HG03457 (cell line): ENCODE data around the gene MMP25.

Experiments used
- ATAC-seq: cut with Tn5 transposase; IDR thresholded peaks from one replicate; pipeline ENCODE4 v1.9.1; 2021; ENCODE audit warnings: moderate number of reproducible peaks; ENCODE audit not compliant: unreplicated experiment

MMP25 gene

DNA sequence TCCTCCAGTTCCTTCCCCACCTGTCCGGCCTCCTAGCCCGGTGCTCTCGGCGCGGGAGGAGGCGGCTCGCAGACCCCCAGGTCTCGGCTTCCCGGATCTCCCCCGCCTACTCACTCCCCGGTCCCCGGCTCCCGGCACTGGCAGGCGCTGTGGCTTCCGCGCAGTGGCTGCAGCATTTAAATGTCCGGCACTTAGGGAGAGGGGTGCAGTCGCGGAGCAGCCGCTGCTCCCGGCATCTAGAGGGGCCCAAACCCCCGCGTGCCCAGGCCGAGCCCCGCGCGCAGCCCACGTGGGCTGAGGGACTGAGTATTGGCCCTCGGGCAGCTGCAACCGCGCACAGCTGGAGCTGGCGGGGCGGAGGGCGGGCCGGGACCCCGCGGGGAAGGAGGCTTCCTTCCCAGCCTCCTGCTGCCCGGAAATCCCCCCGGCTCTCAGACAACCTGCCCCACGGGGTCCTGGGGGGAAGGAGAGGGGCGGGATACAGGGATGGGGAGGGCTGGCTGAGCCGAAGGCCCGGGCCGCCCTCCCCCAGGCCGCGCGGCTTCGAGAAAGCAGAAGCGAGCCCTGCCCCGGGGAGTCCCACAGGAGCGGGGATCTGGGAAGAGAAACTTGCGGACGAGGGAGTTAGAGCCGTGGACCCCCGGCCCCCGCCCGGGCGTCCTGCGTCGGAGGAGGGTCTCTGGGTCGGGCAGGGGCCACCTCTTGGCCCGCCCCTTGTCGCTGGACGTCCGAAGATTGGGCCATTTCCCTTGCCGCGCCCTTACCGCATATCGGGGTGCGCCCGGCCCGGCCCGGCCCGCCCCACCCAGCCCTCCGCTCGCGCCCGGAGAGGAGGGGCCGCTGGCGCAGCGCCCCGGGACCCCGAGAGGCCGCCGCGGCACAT, at the start of gene MMP25:
Gene MMP25, plus strand, starts transcription at position 804 of the 883 bp plus-strand sequence. CDS start 357 bp downstream, outside the sequence.
- no peak for ATAC-seq

DNA sequence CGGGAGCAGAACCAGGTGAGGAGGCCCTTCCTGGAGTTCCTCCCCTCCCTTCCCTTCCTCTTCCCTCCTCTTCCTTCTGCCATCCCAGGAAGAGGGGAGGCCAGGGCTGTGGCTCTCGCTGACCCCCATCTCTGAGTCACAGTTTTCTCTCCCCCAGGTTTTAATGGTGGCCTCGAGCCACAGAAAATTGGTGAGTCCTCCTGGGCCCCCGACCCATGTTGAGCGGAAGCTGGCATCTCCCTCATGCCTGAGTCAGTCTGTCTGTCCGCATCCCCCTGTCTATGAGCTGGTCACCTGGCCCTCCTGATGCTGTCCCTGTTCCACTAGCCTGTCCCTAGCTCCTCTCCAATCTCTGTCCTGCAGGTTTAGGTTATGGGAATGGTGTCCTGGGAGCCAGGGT, 46.4 kb upstream of the MMP25 start:
- ATAC-seq, result no peak

DNA sequence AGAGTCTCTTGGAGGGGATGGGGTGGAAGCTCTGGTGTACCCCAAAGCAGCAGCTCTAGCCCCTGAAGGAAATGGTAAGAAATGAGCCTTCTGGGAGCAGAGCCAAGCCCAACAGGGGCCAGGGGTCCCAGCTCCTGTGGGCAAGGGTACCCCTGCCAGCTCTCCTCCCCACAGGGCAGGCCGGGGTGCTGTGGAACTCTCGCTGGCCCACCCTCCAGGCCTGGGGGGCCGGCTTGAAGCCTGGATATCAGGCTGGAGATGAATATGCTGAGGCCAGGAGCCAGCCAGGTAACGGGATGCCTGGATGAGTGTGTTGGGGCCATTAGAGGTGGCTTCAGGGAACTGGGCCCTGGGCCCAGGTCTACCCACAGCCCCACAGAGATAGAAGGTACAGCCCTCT, 45.8 kb upstream of the MMP25 start:
- no peak for ATAC-seq

DNA sequence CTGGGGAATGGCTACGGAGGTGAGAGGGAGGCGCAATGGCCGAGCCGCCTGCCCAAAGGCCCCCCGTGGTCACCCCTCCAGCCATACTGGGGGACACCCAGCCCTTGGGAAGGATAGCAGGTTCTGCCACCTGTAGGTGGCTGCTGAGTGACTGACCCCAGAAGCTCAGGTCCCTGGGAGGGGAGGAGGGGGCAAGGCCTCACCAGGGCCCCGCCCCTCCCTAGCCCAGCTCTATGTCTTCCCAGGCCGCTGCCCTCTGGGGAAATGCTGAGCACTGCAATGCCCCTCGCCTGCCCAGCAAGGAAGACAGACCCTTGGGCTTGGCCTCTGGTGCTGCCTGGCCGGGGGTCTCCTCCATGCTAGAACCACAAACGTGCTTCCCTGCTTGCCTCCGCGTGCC, 45.0 kb upstream of the MMP25 start:
- no peak for ATAC-seq

- peak; percentile 83 for ATAC-seq
Measured at GRCh38 chr16:3003582-3004270, 42.6 kb upstream of the MMP25 start.

- no peak for ATAC-seq
Measured at GRCh38 chr16:3004319-3004718, 42.0 kb upstream of the MMP25 start.

DNA sequence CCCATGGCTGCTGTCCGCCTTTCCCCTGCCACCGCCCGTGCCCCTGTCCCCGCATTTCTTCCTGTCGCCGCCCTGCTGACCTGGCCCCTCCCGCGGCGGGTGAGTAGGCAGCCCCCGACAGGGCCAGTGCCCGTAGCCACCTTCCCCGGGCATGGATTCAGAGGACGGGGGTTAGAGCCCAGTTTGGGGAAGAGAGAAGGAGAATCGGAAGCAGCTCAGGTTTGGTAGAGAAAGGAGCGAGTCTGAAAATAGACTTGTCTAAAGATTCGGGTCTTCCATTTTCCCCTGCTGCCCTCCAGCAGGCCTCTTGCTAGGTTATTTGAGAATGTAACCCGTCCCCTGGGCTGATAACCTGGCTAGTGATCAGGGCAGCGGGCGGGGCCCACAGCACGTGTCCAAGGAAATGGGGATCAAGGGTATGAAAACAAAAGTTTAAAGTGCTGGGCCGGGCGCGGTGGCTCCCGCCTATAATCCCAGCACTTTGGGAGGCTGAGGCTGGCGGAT, 41.5 kb upstream of the MMP25 start:
- ATAC-seq, result no peak

DNA sequence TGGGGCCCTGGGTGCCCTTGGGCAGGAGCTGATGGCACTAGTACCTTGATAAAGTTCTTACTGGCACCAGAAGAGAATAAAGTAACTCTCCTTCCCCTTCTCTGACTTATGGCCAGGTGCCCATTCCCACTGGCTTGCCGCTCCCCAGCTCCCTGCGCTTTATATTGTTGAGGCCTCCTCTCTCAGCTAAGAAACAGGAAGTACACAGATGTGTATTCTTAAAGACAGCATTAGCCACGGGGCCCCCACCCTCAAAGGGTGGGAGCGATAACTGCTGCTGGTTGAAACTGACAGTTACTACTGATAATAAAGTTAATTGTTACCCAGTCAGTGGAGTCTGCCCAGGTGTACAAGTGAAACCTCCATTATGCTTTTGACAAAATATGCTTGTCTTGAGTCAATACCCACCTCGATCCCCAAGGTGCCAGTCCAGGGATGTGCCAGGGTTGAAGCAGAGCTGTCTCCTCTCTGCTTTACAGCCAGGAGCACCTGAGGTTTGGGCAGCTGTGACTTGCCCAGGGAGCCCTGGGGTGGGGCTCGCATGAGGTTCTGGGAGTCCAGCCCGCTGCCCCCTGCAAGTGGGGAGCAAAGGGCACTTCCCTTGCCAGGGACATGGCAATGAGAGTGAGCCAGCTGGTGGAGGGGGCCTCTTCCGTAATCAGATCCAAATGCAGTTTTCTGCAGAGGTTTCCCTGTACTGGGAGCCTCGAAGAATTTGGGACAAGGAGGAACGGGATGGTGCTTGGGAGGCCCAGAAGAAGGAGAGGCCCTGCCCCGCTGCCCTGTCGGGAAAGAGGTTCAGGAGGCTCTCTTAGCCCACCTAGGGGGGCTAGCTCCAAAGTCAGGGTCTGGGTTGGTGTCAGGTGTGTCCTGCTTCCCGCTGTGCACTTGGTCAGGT, 39.1 kb upstream of the MMP25 start:
- no peak for ATAC-seq

DNA sequence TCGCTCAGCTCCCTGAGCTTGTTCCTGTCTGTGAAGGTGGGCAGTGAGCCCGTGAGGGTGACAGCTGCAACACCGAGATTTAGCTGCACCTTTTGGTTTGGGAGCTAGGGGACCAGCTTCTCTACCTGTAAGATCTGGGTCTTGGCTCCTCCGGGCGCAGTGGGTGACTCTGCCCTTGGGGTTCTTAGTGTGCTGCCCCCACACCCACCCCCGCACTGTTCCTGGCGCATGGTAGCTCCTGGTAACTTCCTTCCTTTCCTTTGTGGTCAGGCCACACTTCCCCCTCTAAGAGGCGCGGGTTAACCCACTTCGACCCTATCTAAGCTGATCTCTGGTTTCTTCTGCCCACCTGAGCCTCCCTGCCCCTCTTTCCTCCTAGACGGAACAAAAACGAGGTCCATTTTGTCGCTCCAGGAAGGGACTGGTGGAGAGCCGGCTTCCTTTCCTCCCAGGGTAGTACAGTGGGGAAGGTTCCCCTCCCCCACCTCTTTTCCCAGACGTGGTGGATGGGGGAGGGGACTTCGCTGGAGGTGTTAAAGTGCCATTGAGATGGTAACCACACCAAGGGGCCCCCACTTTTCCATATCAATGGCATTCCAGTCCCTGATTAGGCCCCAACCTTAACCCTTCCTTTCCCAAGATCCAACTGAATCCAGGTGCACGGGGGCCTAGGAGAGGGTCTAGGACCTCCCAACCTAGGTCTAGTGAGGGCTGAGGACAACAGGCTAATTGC, 38.2 kb upstream of the MMP25 start:
- ATAC-seq, result no peak

DNA sequence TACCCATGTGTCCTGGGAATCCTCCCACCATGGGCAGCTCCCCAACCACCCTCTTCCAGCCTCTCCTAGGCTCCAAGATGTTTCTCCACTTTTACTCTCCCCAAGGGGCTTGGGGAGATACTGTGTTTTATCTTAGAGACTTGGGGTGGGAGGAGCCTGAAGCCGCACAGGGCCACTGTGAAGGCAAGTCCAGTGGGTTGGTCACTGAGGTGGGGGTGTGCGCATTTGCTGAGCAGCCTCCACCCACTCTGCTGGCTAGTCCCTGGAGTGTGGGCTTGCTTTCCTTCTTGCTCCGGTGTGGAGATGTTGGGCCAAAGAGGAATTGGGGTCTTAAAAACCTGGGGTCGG, 37.7 kb upstream of the MMP25 start:
- ATAC-seq, result no peak

GRCh38 chr16:3009568-3010390, 36.6 kb upstream of the MMP25 start:
- no peak for ATAC-seq

DNA sequence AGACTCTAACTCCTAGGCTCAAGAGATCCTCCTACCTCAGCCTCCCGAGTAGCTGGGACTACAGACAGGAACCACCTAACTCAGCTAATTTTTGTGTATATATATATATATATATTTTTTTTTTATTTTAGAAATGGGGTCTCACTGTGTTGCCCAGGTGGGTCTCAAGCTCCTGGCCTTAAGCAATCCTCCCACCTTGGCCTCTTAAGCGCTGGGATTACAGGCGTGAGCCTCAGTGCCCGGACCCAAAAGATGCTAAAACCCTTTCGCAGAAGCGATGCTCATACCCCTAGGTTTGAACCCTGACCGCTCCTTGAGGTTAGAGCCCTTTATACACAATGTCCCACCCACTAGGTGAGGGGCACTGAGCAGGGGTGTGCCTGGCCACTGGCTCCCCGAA, 35.9 kb upstream of the MMP25 start:
- ATAC-seq, result no peak

DNA sequence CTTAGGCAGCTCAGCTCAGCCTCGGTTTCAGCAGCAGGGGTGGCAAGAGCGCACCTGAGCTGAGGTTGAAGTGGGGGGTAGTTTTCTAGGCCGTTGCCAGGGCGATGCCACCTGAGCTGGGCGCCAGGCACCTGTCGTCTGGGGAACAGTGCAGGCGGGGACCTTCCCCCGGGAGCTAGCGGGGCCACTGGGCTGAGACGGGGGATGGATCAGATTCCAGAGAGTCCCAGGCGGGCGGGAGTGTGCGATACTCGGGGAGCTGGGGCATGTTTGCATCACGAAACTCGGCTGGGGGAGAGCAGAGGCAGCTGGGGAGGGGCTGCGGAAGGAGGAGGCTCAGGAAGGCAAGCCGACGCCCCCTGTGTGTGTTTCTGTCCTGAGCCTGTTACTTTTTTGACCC, 34.1 kb upstream of the MMP25 start:
- no peak for ATAC-seq

DNA sequence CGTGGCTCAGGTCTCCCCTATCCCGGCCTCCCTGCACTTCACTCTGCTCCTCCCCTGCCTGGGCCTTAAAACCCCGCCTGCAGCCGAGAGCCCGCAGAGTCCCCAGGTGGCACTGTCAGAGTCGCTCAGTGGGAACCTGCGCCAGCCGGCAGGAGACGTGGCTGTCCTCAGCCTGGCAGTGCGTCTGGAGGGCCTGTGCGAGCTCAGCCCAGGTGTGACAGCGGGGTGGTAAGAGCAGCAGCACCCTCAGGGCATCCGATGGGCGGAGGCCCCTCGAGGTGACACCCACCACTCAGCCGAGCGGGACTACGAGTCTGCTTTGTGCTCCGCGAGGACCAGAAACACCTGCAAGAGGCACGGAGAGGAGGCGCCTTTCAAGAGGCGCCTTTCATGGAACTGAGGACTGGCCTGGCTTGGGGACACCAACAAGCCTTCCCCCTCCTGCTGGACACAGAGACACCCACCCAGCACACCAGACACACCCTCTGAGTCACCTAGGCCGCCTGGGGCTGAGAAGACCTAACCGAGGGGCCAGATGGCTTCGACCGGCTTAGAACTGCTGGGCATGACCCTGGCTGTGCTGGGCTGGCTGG, 33.4 kb upstream of the MMP25 start, which contains the start of gene CLDN9:
Gene CLDN9, plus strand, starts transcription at position 96 of the 593 bp plus-strand sequence. Its CDS starts 440 bp downstream, at position 536.
- no peak for ATAC-seq

DNA sequence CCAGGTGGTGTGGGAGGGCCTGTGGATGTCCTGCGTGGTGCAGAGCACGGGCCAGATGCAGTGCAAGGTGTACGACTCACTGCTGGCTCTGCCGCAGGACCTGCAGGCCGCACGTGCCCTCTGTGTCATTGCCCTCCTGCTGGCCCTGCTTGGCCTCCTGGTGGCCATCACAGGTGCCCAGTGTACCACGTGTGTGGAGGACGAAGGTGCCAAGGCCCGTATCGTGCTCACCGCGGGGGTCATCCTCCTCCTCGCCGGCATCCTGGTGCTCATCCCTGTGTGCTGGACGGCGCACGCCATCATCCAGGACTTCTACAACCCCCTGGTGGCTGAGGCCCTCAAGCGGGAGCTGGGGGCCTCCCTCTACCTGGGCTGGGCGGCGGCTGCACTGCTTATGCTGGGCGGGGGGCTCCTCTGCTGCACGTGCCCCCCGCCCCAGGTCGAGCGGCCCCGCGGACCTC, 32.8 kb upstream of the MMP25 start:
- no peak for ATAC-seq

- ATAC-seq, result no peak
Measured at GRCh38 chr16:3013998-3014690, 32.2 kb upstream of the MMP25 start.

DNA sequence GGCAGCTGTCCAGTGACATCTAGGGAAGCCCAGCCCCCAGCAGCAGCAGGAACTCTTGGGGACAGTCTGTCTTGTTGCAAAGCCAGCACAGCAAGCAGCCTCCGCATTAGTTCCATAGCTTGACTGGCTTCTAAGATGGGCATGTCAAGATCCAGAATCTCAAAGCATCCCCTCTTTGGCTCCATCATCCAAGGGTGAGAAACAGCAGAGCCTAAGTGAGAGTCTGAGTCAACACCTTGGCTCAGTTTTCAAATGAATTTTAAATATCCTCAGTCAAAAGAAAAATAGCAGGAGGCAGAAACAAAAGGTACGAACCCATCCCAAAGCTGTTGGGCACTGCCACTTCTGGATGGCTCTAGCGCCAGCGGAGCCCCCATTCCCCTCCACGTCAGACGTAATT, 31.4 kb upstream of the MMP25 start:
- no peak for ATAC-seq

- ATAC-seq, result no peak
Measured at GRCh38 chr16:3015865-3016521, 30.4 kb upstream of the MMP25 start.
